HG02981 (cell line): Measurements from ENCODE around the gene ECI1.

Experiments used
- ATAC-seq: cut with Tn5 transposase; IDR thresholded peaks from one replicate; pipeline ENCODE4 v1.9.1; 2021; ENCODE audit warnings: mild to moderate bottlenecking, moderate library complexity; ENCODE audit not compliant: unreplicated experiment

The ECI1 gene

DNA sequence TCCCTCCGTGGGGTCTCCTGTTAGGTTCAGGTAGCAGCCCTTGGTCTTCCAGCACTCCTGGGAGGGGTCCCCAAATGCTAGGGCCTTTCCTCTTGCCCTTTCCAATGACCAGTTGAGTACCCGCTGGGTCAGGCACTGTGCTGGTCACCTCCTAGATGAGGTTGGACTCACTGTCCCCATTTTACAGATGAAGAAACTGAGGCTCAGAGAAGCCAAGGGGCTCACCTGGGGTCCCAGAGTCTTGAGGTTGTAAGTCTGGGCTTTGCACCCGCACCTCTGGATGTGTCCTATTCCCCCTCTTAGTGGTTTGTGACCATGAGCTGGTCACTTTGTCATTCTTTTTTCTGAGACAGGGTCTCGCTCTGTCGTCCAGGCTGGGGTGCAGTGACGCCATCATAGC lies 53.6 kb downstream of the ECI1 start:
- no peak for ATAC-seq

DNA sequence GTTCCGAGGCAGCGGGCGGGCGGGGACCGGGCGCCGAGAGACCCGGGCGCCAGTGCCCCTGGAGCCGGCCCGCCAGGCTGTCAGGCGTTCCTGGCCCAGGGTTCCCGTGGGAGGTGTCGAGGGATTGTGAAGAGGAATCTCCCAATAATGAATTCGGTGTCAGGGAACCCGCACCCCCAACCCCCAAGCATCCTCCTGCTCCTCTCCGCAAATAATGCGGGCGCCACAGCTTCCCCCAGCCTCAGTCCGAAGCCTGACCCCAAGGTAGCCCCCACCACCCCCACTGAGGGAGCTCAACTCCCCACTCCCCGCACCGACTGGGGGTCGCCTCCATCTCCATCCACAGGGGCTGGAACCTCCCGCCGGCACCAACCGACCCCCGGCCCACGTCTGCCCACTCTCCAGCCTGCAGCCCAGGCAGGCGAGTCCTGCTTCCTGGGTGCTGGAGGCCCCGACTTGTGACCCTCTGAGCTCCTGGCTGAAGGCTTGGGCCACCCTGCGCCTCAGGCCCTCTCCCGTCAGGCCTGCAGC lies 54.3 kb downstream of the ECI1 start:
- ATAC-seq = no peak

DNA sequence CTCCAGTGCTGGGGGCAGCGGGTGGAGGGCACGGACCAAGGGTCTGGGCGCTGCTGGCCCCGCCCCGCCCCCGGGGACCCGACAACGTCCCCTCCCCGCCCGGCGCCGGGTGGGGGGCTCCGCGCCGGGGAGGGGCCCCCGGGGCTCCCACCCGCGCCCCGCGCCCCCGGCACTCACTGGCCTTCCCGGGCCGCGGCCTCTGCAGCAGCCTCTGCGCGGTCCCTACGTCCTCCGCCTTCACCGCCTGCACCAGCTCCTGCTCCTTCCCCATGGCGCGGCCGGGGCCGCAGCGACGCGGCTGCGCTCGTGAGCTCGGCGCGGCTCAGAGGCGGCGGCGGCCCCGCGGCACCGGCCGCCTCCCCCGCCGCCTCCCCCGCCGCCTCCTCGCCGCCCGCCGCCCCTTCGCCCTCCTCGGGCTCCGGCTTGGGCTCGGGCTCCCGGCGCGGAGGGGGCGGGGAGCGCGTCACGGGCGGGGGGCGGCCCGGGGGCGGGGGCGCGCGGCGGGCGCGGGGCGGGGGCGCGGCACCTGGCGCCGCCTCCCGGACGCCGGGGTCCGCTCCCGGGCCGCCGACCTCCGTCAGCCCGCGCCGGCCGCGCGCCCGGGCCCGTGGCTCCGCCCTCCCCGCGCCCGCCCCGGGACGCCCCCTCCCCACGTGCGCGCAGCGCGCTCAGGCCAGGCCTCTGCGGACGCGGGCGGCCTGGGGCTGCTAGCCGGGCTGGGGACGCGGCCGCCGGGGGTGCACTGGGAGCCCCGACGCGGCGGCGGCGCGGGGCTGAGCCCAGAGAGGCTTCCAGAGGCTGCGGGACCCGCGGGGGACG lies 55.0 kb downstream of the ECI1 start, which contains the start of gene CASKIN1:
TSS of gene CASKIN1 (minus strand) at position 444 of the 819 bp plus-strand sequence. CDS start at position 271, 173 bp downstream.
- no peak for ATAC-seq

DNA sequence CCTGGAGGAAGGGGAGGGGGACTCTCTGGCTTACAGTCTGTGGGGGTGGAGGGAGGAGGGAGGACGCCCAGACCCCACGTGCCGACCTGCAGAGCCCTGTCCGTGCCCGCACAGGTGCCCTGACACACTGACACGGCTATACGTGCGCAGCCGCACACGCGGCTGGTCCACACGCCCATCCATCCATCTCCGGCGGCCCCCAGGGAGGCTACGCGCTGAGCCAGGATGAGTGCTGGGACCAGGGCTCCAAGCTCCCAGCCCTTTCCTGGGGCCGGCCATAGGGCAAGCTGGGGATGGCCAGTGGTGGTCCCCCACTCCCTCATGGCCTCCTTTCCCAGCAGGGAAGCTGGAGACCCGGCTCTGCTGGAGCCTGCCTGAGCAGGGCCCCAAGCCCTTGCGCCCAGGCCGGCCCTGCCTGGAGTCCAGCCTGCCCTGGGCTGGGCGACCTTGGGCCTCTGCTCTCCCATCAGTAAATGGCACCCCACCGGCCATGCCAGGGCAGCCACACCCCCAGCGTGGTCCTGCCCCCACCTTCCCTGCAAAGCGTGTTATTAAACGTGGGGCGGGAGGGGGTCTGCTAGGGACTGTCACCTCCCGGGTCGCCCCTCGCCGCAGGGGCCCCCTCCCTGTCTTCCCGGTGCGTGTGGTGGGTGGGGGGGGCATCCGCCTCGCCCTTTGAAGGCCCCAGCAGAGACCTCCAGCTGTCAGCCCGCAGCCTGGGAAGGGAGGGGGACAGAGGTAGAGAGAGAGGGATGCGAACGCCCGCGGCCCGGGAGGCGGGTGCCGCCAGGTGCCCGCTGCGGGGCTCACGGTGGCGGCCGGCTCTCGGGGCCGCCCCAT lies 55.8 kb downstream of the ECI1 start:
- ATAC-seq = no peak

DNA sequence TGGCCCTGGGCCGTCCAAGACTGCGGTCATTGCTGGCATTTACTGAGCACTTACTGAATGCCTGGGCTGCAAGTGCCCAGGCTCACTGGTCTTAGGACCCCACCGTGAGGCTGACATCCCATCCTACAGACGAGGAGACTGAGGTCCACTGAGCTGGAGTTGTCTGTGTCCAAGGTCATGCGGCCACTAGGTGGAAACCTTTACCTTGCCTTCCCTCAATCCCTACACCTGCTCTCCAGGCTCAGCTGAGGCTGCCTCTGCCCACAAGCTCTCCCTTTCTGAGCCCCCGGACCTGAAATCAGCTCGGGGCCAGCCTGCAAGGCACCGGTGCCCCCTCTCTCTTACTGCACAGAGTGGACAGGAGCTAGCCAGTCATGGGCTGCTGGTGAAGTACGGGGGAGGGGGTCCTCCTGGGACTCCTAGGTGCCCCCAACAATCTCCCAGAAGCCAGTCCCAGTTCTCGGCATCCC lies 56.5 kb downstream of the ECI1 start:
- no peak for ATAC-seq

DNA sequence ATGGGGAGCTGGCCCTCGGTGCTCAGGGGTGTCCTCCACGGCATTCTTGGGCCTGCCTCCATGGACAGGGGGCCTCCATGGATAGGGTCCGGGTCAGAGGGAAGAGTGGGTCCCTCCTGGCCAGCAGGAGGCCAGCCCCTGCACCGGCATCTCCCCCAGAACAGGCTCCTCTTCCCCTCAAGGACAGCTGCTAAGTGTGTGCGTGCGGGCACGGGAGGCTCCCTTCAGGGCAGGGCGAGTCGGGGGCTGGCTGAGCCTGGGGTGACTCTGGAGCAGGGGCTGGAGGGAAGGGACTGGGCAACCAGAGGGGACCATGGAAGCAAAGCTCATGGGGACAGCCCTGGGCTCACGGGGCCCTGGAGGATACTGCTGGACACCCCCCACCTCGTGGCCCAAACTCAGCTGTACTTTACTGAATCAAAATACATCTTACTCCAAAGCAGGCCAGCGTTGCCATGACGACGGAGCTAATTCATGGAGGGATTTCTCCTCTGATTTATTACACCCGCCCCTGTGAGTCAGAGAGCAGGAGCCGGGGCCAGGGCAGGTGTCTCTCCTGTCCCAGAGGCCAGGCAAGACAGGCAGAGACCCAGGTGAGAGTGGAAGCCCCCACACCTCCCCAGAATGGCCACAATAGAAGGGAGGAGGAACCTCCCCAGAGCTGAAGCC lies 57.1 kb downstream of the ECI1 start:
- ATAC-seq = no peak

DNA sequence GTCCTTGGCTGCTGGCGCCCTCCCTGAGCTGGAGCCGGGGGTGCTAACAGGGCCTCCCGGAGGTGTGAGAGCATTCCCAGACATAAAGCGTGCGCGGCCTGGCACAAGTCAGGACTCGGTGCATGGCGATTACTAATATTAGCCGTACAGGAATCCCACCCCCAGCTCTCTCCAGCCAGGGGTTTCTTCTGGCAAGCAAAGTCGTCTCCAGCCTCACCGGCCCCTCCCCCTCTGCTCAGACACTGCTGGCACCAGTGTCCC lies 60.0 kb downstream of the ECI1 start:
- no peak for ATAC-seq

DNA sequence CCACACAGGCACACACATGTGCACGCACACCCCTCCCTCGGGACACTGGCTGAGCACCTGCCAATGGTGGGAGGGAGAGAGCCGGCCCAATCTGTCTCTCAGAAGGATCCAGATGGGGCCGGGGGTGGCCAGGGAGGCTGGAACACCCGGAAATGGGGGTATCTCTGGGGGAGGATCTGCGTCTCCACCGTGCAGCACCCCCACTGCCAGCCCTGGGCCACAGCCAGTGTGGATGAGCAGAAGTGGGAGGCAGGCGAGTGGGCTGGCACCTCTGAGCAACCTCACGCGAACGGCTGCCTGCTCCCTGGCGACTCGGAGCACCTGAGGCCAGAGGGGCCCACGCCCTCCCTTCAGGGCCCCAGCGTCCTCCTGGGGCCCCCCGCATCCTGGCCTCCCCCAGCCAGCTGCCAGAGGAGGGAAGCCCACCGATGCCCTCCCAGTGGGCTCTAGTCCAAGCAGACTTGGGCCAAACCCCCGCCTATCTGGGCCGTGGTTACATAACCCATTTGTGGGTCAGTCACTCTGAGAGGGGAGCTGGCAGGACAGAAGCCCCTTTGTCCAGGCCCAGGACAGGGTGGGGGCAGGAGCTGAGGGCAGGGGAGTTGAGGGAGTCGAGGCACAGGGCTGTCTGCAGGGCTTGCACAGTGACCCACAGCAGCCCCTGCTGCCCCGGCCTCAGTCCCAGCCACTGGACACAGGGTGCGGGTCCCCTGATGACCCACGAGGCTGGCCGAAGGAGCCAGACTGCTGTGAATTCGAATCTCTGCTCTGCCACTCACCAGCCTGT lies 60.5 kb downstream of the ECI1 start:
- ATAC-seq = no peak

DNA sequence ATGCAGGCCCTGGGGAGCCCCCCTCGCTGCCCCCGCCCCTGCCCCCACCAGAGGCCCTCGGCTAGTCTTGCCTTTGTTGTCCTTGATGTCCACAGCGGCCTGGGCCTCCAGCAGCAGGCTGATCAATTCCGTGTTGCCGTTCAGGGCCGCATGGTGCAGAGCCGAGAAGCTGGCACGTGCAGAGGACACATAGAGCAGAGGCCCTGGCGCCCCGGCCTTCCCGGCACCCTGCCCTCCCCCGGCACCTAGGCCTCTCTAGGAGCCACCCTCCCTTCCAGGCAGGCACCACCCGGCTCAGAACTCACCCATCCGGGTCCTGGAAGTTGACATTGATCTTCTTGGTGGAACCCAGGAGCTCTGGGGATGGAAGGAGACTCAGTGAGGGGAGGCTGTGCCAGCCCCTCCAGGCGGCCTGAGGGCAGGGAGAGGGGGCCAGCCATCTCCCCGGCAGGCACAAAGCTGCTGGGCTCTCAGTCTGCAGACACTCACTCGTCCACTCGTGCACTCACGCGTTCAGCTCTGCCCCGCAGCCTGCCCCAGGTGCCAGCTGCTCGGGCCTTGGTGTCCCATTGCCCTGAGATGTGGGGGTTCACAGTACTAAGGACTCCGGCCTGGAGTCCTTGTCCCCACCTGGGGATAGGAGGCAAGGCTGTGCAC lies 61.3 kb downstream of the ECI1 start:
- ATAC-seq = no peak
